Endothelial cell of umbilical vein (primary cell): ENCODE data around the gene ADARB2. TPM values are rescaled to one million over a fixed set of nuclear protein-coding genes. Genes with fewer than 3 reads are reported as not detected.

Source experiments
- BruUV-seq: library from RNA; stranded (reverse); fragments of 400-500 nt; replicated peaks from 2 replicates; lab custom pipeline; 2021; lab: Mats Ljungman, UMichigan
- CTCF ChIA-PET: fragments of 300-600, 350-600 bp; sonication (Branson Sonifier 250); formaldehyde crosslinking; loops from one replicate; lab custom pipeline; 2021; ENCODE audit warnings: antibody characterized with exemption, inconsistent platforms; lab: Charles Lee
- POLR2A ChIA-PET: fragments of 300-600, 350-600 bp; sonication (Branson Sonifier 250); formaldehyde crosslinking; loops from one replicate; lab custom pipeline; 2021; ENCODE audit warnings: antibody characterized with exemption, inconsistent platforms; lab: Charles Lee
- DNase-seq: peaks from one replicate; pipeline ENCODE4 v3.0.0-alpha.2; 2011; ENCODE audit warnings: low read depth, low spot score
- FAIRE-seq: peaks from 2 replicates; lab custom pipeline; 2011; peaks lifted over from hg19 to GRCh38; lab: Jason Lieb, UNC
- H2AFZ ChIP-seq: 2 replicates; pipeline ENCODE4 v1.6.0; 2012; ENCODE audit warnings: low read depth, low read length, control low read depth, inconsistent platforms
- H3K27ac ChIP-seq: 2 replicates; pipeline ENCODE4 v1.5.1; 2011; ENCODE audit warnings: low read depth, mild to moderate bottlenecking, control low read depth, low read length, moderate library complexity; ENCODE audit not compliant: insufficient read depth
- H3K27me3 ChIP-seq, 2 experiments: 2 replicates each; pipeline versions ENCODE4 v1.6.0 to v1.6.1; 2011; ENCODE audit warnings: low read length in 2 of 2, mixed read lengths in 1 of 2; ENCODE audit not compliant: control insufficient read depth in 2 of 2, insufficient read depth in 2 of 2
- H3K36me3 ChIP-seq, 2 experiments: 2 replicates in 1 of 2; 3 replicates in 1 of 2; pipeline ENCODE4 v1.5.1; 2011; ENCODE audit warnings: low read length in 2 of 2, mild to moderate bottlenecking in 1 of 2, moderate library complexity in 1 of 2; ENCODE audit not compliant: control insufficient read depth in 2 of 2, insufficient read depth in 2 of 2; ENCODE audit errors: extremely low read depth in 1 of 2
- H3K4me1 ChIP-seq: 3 replicates; pipeline ENCODE4 v1.5.1; 2011; ENCODE audit warnings: mild to moderate bottlenecking, low read length; ENCODE audit not compliant: control insufficient read depth, insufficient read depth; ENCODE audit errors: extremely low read depth
- H3K4me2 ChIP-seq: 2 replicates; pipeline ENCODE4 v1.6.1; 2011; ENCODE audit warnings: low read length, control low read depth, mixed read lengths; ENCODE audit not compliant: insufficient read depth
- H3K4me3 ChIP-seq, 3 experiments: fragments of 200-600 bp in 1 of 3; sonication (generic), shearing (Covaris generic) in 1 of 3; replicated peaks in 1 of 3; 2 replicates each; pipeline ENCODE4 v1.5.1; 2011 to 2016; ENCODE audit warnings: control low read depth in 3 of 3, low read length in 3 of 3, mild to moderate bottlenecking in 2 of 3, inconsistent platforms in 1 of 3, low read depth in 1 of 3, moderate library complexity in 1 of 3; ENCODE audit not compliant: insufficient read depth in 1 of 3
- H3K79me2 ChIP-seq: 2 replicates; pipeline ENCODE4 v1.6.0; 2012; ENCODE audit warnings: low read length, inconsistent platforms; ENCODE audit not compliant: control insufficient read depth, insufficient read depth
- H3K9ac ChIP-seq: replicated peaks from 2 replicates; pipeline ENCODE3; 2011; ENCODE audit warnings: low read length, control low read depth; ENCODE audit not compliant: insufficient read depth; ENCODE audit errors: extremely low read depth
- H3K9me1 ChIP-seq: replicated peaks from 3 replicates; pipeline ENCODE4 v1.6.0; 2011; ENCODE audit warnings: mild to moderate bottlenecking, low read length; ENCODE audit not compliant: control insufficient read depth, insufficient read depth; ENCODE audit errors: extremely low read depth
- H3K9me3 ChIP-seq: replicated peaks from 2 replicates; pipeline ENCODE4 v1.5.1; 2012; ENCODE audit warnings: low read length, inconsistent platforms; ENCODE audit not compliant: control insufficient read depth, insufficient read depth
- H4K20me1 ChIP-seq: replicated peaks from 2 replicates; pipeline ENCODE3; 2011; ENCODE audit warnings: mild to moderate bottlenecking, low read length; ENCODE audit not compliant: control insufficient read depth, insufficient read depth; ENCODE audit errors: extremely low read depth
- CTCF ChIP-seq, 2 donors: IDR thresholded peaks; 1 replicate in 1 of 2; 2 replicates in 1 of 2; pipeline ENCODE4 v1.5.1; 2011; ENCODE audit warnings: low read length in 2 of 2, mild to moderate bottlenecking in 2 of 2, moderate library complexity in 2 of 2, control low read depth in 1 of 2, inconsistent platforms in 1 of 2, low read depth in 1 of 2; ENCODE audit not compliant: insufficient read depth in 1 of 2; ENCODE audit errors: extremely low read depth in 1 of 2
- EZH2 ChIP-seq: IDR thresholded peaks from 2 replicates; pipeline ENCODE4 v1.6.1; 2012; ENCODE audit warnings: borderline replicate concordance, low read depth, mild to moderate bottlenecking, moderate library complexity, low read length, inconsistent platforms; ENCODE audit not compliant: severe bottlenecking
- FOS ChIP-seq: IDR thresholded peaks from 2 replicates; pipeline ENCODE4 v1.6.1; 2011; ENCODE audit warnings: mild to moderate bottlenecking, low read length, moderate library complexity, borderline replicate concordance; ENCODE audit not compliant: insufficient read depth
- GATA2 ChIP-seq: IDR thresholded peaks from 2 replicates; pipeline ENCODE4 v1.7.0; 2011; ENCODE audit warnings: low read depth, mild to moderate bottlenecking, moderate library complexity, mixed read lengths, low read length; ENCODE audit not compliant: insufficient read length, insufficient read depth
- JUN ChIP-seq: IDR thresholded peaks from 2 replicates; pipeline ENCODE4 v1.6.1; 2011; ENCODE audit warnings: borderline replicate concordance, low read depth; ENCODE audit not compliant: insufficient read length, insufficient read depth
- MAX ChIP-seq: IDR thresholded peaks from 2 replicates; pipeline ENCODE4 v1.6.1; 2011; ENCODE audit not compliant: insufficient read depth, insufficient read length
- MYC ChIP-seq: IDR thresholded peaks from one replicate; pipeline ENCODE4 v1.6.1; 2011; ENCODE audit warnings: mild to moderate bottlenecking, low read depth, low read length
- POLR2A ChIP-seq: IDR thresholded peaks from 2 replicates; pipeline ENCODE4 v1.6.1; 2012; ENCODE audit warnings: low read depth, mild to moderate bottlenecking, control low read depth, low read length
- POLR2AphosphoS5 ChIP-seq: IDR thresholded peaks from 2 replicates; pipeline ENCODE4 v1.6.1; 2012; ENCODE audit warnings: low read depth, mild to moderate bottlenecking, control low read depth, low read length, moderate library complexity; ENCODE audit not compliant: insufficient read depth
- dilution Hi-C: fragments of 300-500 bp; cut with MboI; formaldehyde crosslinking; loops from one replicate; pipeline ENCODE4 v1.15.0; 2019; ENCODE audit warnings: low sequenced_read_pairs; ENCODE audit not compliant: extremely low pct_ligation_motif_present
- intact Hi-C: fragments of 100-400 bp; cut with micrococcal nuclease; formaldehyde crosslinking; loops from one replicate; pipeline ENCODE4 v1.10.0; 2022
- polyA plus RNA-seq, 4 experiments: library from polyadenylated mRNA; depleted of rRNA in 3 of 4; stranded (reverse) in 3 of 4; unstranded in 1 of 4; fragments of >200 nt; gene quantifications; 2 replicates each; pipeline versions ENCODE4 v1.2.1 to v1.2.3, GENCODE V29; 2011 to 2012; ENCODE audit warnings: missing spikeins in 1 of 4
- total RNA-seq: library from RNA; stranded (reverse); gene quantifications from 2 replicates; pipeline ENCODE4 v1.2.3, GENCODE V29; 2021

ADARB2 gene
- total and polyA plus RNA-seq, 2 donors (not counting 3 experiments of a cell fraction or from before 2014, with no cell fraction given) = not detected

- intact Hi-C loops = no loop called here
- TF ChIP-seq POLR2AphosphoS5 (no peak), CTCF (IDR thresholded peaks at IDR 0.05; ENCODE audit: extremely low read depth in 1 of 2, insufficient read depth in 1 of 2, low read depth in 1 of 2, low read length in 2 of 2) (no peak)
- FAIRE-seq = no peak
Measured at GRCh38 chr10:1653321-1653720, 84.0 kb downstream of the ADARB2 start.

GRCh38 chr10:1652151-1652550 is 85.2 kb downstream of the ADARB2 start:
- FAIRE-seq = no peak
- dilution Hi-C loops = no loop called here
- no peak for DNase-seq

More at GRCh38 chr10:1653321-1653720, 84.0 kb downstream of the ADARB2 start:
- Histone ChIP-seq H3K4me1 (no peaks in the 10 kb centered on the region), H3K9me1 (no peaks in the 10 kb centered on the region), H3K27me3 (no peaks in the 10 kb centered on the region), H3K9ac (no peak overlapping the region), H3K4me2 (no peak overlapping the region), H3K27ac (no peak overlapping the region), H3K79me2 (no peaks in the 10 kb centered on the region), H2AFZ (no peak overlapping the region), H3K4me3 (no peak overlapping the region), H3K36me3 (no peaks in the 10 kb centered on the region), H3K9me3 (peaks cover 14% of the 10 kb centered on the region), H4K20me1 (no peaks in the 10 kb centered on the region)
- BruUV-seq = no TSS peak
- DNase-seq = no peak
- ChIA-PET CTCF (no interaction called here), POLR2A (no interaction called here)
- dilution Hi-C loops = no loop called here

More at GRCh38 chr10:1652151-1652550, 85.2 kb downstream of the ADARB2 start:
- no peaks in the 10 kb centered on the region for H3K9me1 ChIP-seq
- H3K9ac ChIP-seq = no peak overlapping the region
- no TSS peak for BruUV-seq
- intact Hi-C loops = no loop called here
- POLR2A ChIA-PET = no interaction called here
- H3K4me2 ChIP-seq = no peak overlapping the region
- CTCF ChIA-PET = no interaction called here
- peaks cover 14% of the 10 kb centered on the region for H3K9me3 ChIP-seq
- TF ChIP-seq JUN = no peak
- TF ChIP-seq POLR2AphosphoS5 = no peak
- no peak for TF ChIP-seq MAX
- no peak for TF ChIP-seq GATA2
- TF ChIP-seq EZH2 = no peak
- TF ChIP-seq POLR2A = no peak
- TF ChIP-seq CTCF (IDR thresholded peaks at IDR 0.05; ENCODE audit: extremely low read depth in 1 of 2, insufficient read depth in 1 of 2, low read depth in 1 of 2, low read length in 2 of 2) = no peak
- TF ChIP-seq FOS = no peak
- no peak for TF ChIP-seq MYC
- H3K27me3 ChIP-seq = no peaks in the 10 kb centered on the region
- H2AFZ ChIP-seq = no peak overlapping the region
- no peaks in the 10 kb centered on the region for H3K4me1 ChIP-seq
- no peaks in the 10 kb centered on the region for H4K20me1 ChIP-seq
- no peak overlapping the region for H3K27ac ChIP-seq
- no peak overlapping the region for H3K4me3 ChIP-seq
- no peaks in the 10 kb centered on the region for H3K79me2 ChIP-seq
- H3K36me3 ChIP-seq = no peaks in the 10 kb centered on the region
